ENCODE data around the gene RPP40.
"Not testable (repeated sequence)": the region's sequence is repeated elsewhere in the genome, so short reads cannot be mapped to it uniquely, and the experiment has no call there.

RPP40 gene

GRCh38 chr6:5014072-5014561, 10.3 kb upstream of the RPP40 start:
- DNase-seq (ENCODE audit: low read depth), result no peak

DNA sequence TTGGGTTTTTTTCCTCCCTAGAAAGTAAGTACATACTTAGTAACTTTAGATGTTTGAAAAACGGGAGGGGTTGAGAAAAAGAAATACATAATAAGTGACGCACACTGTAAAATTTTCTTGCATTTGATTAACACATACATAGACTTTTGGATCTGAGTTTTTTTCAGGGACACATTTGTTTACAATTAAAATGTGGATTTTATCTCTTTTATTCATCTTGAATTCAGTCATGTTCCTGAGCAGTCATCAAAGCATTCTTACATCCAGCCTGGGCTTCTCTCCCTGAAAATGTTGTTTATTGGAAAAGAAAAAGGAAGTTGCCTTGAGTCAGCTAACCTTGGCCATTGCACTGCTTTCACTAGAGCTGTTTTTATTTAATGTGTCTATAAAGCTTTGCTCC, 8.7 kb upstream of the RPP40 start:
- no peak for DNase-seq (ENCODE audit: low read depth)

DNA sequence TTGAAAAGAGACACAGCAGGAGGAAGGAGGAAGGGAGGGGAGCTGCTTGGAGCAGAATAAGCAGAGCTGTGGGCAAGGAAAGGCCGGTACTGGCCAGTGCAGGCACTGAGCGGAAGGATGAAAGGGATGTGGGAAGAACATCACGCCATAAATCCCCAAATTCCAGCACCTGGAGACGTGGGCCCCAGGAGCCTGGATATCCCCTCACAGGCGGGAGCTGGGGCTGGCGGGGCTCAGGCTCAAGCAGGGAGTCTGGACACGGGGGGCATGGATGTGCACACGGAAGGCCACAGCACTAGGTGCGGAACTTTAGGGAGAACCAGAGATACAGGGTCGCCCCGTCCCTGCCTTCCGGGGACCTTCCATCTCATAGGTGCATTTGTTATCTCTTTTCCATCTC, 7.5 kb upstream of the RPP40 start:
- DNase-seq (ENCODE audit: low read depth), result no peak

DNA sequence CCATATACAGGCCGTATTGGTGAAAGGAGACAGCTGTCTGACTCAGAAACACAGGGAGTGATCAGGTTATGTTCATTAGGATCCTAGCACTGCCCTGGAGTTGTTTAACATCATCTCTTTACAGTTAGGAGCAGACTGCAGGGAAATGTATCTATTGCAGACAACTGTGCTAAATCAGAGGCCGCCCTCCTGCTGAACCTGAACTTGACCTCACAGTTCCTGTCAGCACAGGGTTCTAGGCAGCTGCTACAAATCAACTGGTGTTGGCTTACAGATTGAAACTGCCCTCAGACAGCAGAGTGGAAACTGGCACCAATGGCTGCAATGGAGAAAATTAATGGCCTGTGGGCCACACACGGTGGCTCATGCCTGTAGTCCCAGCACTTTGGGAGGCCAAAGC, 3.7 kb upstream of the RPP40 start:
- DNase-seq (ENCODE audit: low read depth), result no peak

- no peak for DNase-seq (ENCODE audit: low read depth)
Observed at GRCh38 chr6:5006222-5006621, 2.4 kb upstream of the RPP40 start.

DNA sequence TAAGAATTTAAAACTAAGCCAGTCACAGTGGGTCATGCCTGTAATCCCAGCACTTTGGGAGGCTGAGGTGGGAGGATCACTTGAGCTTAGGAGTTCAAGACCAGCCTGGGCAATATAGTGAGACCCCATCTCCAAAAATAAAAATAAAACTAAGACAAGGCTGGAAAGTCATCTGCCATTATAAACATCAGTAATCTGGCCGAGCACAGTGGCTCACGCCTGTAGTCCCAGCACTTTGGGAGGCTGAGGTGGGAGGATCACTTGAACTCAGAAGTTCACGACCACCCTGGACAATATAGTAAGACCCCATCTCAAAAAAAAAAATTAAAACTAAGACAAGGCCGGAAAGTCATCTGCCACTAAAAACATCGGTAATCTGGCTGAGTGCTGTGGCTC, 1.2 kb upstream of the RPP40 start:
- not testable (repeated sequence) for DNase-seq (ENCODE audit: low read depth)

DNA sequence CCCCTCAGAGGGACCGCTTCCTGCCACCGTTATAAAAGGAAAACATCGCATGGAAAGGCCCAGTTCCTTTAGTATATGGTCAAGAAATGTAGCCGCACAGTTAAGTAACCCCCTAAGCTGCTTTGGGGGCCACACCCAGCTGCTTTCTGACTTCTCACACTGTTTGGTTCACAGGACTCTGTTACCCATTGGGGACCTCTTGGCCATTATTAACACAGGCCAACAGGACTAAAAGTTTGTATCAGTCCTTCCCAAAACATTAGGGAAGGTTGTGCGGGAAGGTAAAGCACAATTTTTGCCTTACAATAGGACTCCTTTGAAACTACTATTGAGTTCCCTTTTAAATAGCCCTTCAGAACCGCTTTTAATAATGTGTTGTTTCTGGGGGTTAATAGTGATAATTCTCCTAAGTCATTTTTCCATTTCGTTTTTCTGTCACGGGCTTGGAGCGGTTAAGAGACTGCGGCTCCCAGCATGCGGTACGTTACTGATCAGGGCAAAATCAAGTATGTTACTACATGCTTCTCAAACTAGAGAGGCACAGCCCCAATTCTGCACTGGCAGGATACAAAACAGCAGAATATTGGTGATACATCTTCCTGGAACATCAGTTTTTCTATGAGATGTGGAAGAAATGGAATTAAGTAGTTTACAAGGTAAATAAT, 668 bp upstream of the RPP40 start:
- DNase-seq (ENCODE audit: low read depth), result no peak

DNA sequence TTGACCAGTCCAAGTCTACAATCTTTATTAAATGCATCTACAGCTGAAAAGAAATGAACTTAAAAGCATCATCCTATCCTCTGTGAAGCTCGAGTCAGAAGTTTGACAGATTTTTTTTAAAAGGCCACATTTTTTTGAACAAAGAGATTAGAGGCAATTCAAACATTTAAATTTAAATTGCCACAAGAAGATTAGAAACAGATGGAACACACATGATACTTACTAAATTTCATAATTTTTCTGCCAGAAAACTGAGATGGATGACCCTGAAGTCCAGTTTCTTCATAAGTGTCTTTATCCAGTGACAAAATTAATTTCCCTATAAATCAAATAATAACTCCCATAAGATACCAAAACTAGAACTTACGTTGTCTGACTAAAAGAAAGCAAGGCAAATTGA, 4.3 kb downstream of the RPP40 start:
- DNase-seq (ENCODE audit: low read depth), result no peak

- no peak for DNase-seq (ENCODE audit: low read depth)
Observed at GRCh38 chr6:4997862-4998261, 6.0 kb downstream of the RPP40 start.

GRCh38 chr6:4994741-4995140, 9.1 kb downstream of the RPP40 start:
- no peak for DNase-seq (ENCODE audit: low read depth)

- DNase-seq (ENCODE audit: low read depth), result no peak
Observed at GRCh38 chr6:4987432-4987831, 16.4 kb downstream of the RPP40 start.

DNA sequence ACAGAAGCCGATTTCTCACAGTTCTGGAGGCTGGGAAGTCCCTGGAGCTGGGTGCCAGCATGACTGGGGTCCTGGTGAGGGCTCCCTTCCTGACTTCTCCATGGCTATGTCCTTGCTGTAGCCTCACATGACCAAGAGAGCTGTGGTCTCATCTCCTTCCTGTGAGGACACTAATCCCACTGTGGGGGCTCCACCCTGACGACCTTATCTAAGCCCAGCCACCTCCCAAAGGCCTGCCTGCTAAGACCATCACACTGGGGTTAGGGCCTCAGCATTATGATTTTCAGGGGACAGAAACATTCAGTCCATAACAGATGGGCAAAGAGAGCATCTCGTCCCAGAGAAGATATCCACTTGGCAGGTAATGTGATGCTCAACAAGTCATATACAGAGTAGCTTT, 16.8 kb downstream of the RPP40 start:
- DNase-seq (ENCODE audit: low read depth), result no peak

- DNase-seq (ENCODE audit: low read depth), result no peak
Observed at GRCh38 chr6:4983322-4983721, 20.5 kb downstream of the RPP40 start.

- DNase-seq (ENCODE audit: low read depth), result no peak
Observed at GRCh38 chr6:4981761-4982160, 22.1 kb downstream of the RPP40 start.

- DNase-seq (ENCODE audit: low read depth), result no peak
Observed at GRCh38 chr6:4979426-4979825, 24.4 kb downstream of the RPP40 start.

GRCh38 chr6:4977468-4977867, 26.4 kb downstream of the RPP40 start:
- no peak for DNase-seq (ENCODE audit: low read depth)

DNA sequence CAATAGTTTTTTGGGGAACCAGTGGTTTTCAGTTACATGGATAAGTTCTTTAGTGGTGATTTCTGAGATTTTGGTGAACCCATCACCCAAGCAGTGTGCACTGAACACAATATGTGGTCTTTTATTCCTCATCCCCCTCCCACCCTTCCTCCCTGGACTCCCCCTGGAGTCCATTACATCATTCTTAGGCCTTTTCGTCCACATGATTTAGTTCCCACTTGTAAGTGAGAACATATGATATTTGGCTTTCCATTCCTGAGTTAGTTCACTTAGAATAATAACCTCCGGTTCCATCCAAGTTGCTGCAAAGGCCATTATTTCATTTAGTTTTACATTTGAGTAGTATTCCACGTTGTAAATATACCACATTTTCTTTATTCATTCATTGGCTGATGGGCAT, 28.3 kb downstream of the RPP40 start:
- no peak for DNase-seq (ENCODE audit: low read depth)

- no peak for DNase-seq (ENCODE audit: low read depth)
Observed at GRCh38 chr6:4974962-4975361, 28.9 kb downstream of the RPP40 start.

DNA sequence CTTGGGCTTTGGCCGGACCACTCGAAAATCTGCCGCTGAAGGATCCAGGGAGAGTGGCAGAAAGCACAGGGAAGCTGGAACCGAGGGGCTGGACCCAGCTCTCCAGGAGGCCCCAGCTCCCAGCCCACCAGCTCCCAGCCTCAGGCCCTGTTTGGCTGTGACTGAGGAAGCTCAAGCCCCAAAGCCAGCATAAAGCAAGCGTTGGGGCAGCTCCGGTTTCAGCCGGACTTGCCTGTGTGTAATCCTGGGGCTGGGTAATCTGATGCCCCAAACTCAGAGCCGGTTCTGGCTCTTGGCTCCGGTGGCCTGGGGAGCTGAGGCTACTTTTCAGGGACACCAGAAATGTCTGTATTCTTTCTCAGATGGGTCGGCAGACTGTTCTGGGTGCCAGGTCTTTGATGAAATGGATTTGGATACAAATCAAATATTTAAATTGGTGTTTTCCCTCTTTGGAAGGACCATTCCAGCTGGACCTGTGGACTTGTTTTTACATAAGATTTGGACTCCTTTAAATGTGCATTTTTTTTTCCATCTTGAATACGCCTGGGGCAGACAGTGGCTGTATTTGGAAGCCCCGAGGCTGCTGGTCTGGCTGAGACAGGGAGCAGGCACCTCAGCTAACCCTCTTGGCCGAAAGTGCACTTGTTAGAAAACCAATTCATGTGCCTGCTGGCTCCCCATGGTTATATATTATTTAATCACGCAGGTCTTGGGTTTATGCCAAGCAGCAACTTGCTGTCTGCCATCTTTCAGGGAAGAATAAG, 29.7 kb downstream of the RPP40 start:
- DNase-seq (ENCODE audit: low read depth), result no peak

GRCh38 chr6:4973415-4973814, 30.4 kb downstream of the RPP40 start:
- no peak for DNase-seq (ENCODE audit: low read depth)

GRCh38 chr6:4972438-4972837, 31.4 kb downstream of the RPP40 start:
- DNase-seq (ENCODE audit: low read depth), result no peak

DNA sequence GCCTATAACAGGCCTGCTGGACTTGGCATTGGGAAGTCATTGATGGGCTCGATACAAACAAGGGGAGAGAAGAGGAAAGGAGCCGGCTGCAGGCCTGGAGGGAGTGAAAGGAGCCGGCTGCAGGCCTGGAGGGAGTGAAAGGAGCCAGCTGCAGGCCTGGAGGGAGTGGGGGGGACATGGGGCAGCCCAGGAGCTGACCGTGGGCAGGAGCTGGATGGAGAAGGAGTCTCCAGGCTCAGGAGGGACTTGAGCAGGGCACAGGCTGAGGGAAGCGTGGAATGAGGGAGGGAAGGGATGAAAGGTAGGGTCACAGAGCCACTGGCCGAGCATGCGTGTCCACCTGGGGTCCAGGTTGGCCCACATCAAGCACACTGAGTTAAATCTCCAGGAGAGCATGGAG, 32.0 kb downstream of the RPP40 start:
- no peak for DNase-seq (ENCODE audit: low read depth)

- DNase-seq (ENCODE audit: low read depth), result no peak
Observed at GRCh38 chr6:4970739-4971395, 33.0 kb downstream of the RPP40 start.

Measured in stimulated activated CD8-positive, alpha-beta memory T cell treated with anti-CD3 and anti-CD28 coated beads, Interleukin-7, amount 100 ng/mL, for 24 hours (primary cell).